HCT116 (cell line): ENCODE data around the gene NFATC3. TPM values are rescaled to one million over a fixed set of nuclear protein-coding genes. Genes with fewer than 3 reads are reported as not detected.

Experiments
- ATAC-seq: fragments of 200-7000 bp; cut with Tn5 transposase; 2 replicates; pipeline ENCODE4 v1.9.1; 2020; ENCODE audit warnings: mild to moderate bottlenecking, moderate library complexity
- BruUV-seq: library from RNA; stranded (reverse); fragments of 400-500 nt; replicated peaks from 2 replicates; lab custom pipeline; 2021; lab: Mats Ljungman, UMichigan
- CTCF ChIA-PET: fragments of 300-600 bp; sonication (Branson Sonifier 250); formaldehyde crosslinking; loops from one replicate; lab custom pipeline; 2021; ENCODE audit warnings: antibody characterized with exemption; lab: Charles Lee
- POLR2A ChIA-PET: fragments of 300-600, 350-600 bp; sonication (Branson Sonifier 250); formaldehyde crosslinking; loops from one replicate; lab custom pipeline; 2021; ENCODE audit warnings: antibody characterized with exemption; lab: Charles Lee
- RAD21 ChIA-PET, 2 experiments: fragments of 300-600 bp; sonication (Branson Sonifier 250); formaldehyde crosslinking; loops; one replicate each; lab custom pipeline; 2023; ENCODE audit warnings: low total read pairs in 2 of 2; ENCODE audit not compliant: uncharacterized antibody in 2 of 2, unreplicated experiment in 2 of 2, low non-redundant PET in 1 of 2; lab: Charles Lee
- DNase-seq: peaks from one replicate; pipeline ENCODE4 v3.0.0-alpha.2; 2010; ENCODE audit warnings: low read depth, low spot score
- H2AFZ ChIP-seq: fragments of 200-600 bp; shearing (Covaris generic), sonication (generic); 2 replicates; pipeline ENCODE4 v1.6.1; 2017; ENCODE audit warnings: low read depth, mixed run types, mixed read lengths, antibody characterized with exemption, low read length; ENCODE audit not compliant: poor library complexity, severe bottlenecking
- H3K27ac ChIP-seq: 2 replicates; pipeline ENCODE4 v1.5.1; 2012; ENCODE audit warnings: low read depth, low read length
- H3K27me3 ChIP-seq: fragments of 200-600 bp; sonication (generic); 2 replicates; pipeline ENCODE4 v1.6.1; 2016; ENCODE audit warnings: mixed run types, low read length, mixed read lengths; ENCODE audit not compliant: insufficient read depth
- H3K36me3 ChIP-seq, 2 experiments: fragments of 200-500 bp in 1 of 2; fragments of 200-600 bp in 1 of 2; sonication (Bioruptor generic) in 1 of 2; sonication (generic) in 1 of 2; 2 replicates each; pipeline versions ENCODE4 v1.5.1 to v1.6.1; 2014 to 2016; ENCODE audit warnings: low read length in 2 of 2, inconsistent platforms in 1 of 2, mixed read lengths in 1 of 2, mixed run types in 1 of 2; ENCODE audit not compliant: insufficient read depth in 2 of 2, control insufficient read depth in 1 of 2
- H3K4me1 ChIP-seq, 2 experiments: fragments of 200-600 bp in 1 of 2; sonication (generic) in 1 of 2; 2 replicates each; pipeline versions ENCODE4 v1.5.1 to v1.6.1; 2012 to 2017; ENCODE audit warnings: low read length in 2 of 2, inconsistent platforms in 1 of 2, mild to moderate bottlenecking in 1 of 2, mixed read lengths in 1 of 2, mixed run types in 1 of 2, moderate library complexity in 1 of 2; ENCODE audit not compliant: insufficient read depth in 2 of 2, control insufficient read depth in 1 of 2
- H3K4me2 ChIP-seq: fragments of 200-600 bp; sonication (generic); 2 replicates; pipeline ENCODE4 v1.6.1; 2017; ENCODE audit warnings: mixed run types, low read length, mixed read lengths
- H3K4me3 ChIP-seq, 2 experiments: fragments of 200-600 bp in 1 of 2; sonication (generic) in 1 of 2; replicated peaks in 1 of 2; 2 replicates each; pipeline ENCODE4 v1.5.1; 2011 to 2016; ENCODE audit warnings: low read length in 2 of 2, control low read depth in 1 of 2, low read depth in 1 of 2, mild to moderate bottlenecking in 1 of 2, mixed read lengths in 1 of 2, mixed run types in 1 of 2
- H3K79me2 ChIP-seq: fragments of 200-600 bp; sonication (generic); 2 replicates; pipeline ENCODE4 v1.6.1; 2017; ENCODE audit warnings: mild to moderate bottlenecking, mixed run types, low read length, moderate library complexity, mixed read lengths; ENCODE audit not compliant: insufficient read depth
- H3K9ac ChIP-seq: fragments of 200-600 bp; sonication (generic); 2 replicates; pipeline ENCODE4 v1.6.1; 2016; ENCODE audit warnings: low read length, mixed read lengths
- H3K9me2 ChIP-seq: fragments of 200-600 bp; sonication (generic), shearing (Covaris generic); 2 replicates; pipeline ENCODE4 v1.6.1; 2017; ENCODE audit warnings: mixed run types, mild to moderate bottlenecking, moderate library complexity; ENCODE audit not compliant: insufficient read depth
- H3K9me3 ChIP-seq, 2 experiments: fragments of 200-500 bp in 1 of 2; fragments of 200-600 bp in 1 of 2; sonication (Bioruptor generic) in 1 of 2; sonication (generic) in 1 of 2; 2 replicates each; pipeline ENCODE4 v1.6.1; 2014 to 2017; ENCODE audit warnings: low read length in 2 of 2, mixed read lengths in 2 of 2, inconsistent platforms in 1 of 2, low read depth in 1 of 2, mild to moderate bottlenecking in 1 of 2, mixed run types in 1 of 2, moderate library complexity in 1 of 2; ENCODE audit not compliant: control insufficient read depth in 1 of 2, insufficient read depth in 1 of 2
- H4K20me1 ChIP-seq: fragments of 200-600 bp; sonication (generic), shearing (Covaris generic); 2 replicates; pipeline ENCODE4 v1.6.1; 2017; ENCODE audit warnings: mixed run types, mild to moderate bottlenecking, moderate library complexity; ENCODE audit not compliant: insufficient read depth
- EZH2 ChIP-seq: fragments of 200-600 bp; sonication (generic); IDR thresholded peaks from 2 replicates; pipeline ENCODE4 v1.6.1; 2017; ENCODE audit warnings: antibody characterized with exemption, mixed run types
- POLR2A ChIP-seq: IDR thresholded peaks from 2 replicates; pipeline ENCODE4 v1.7.0; 2011; ENCODE audit warnings: borderline replicate concordance; ENCODE audit not compliant: insufficient read depth, insufficient read length; ENCODE audit errors: extremely low read depth
- POLR2AphosphoS5 ChIP-seq: IDR thresholded peaks from 2 replicates; pipeline ENCODE4 v1.6.1; 2011; ENCODE audit warnings: mild to moderate bottlenecking, low read depth, low read length, moderate library complexity
- SRF ChIP-seq: IDR thresholded peaks from 2 replicates; pipeline ENCODE4 v1.6.1; 2012; ENCODE audit warnings: low read depth
- intact Hi-C: fragments of 100-400 bp; cut with micrococcal nuclease; formaldehyde crosslinking; loops from 2 replicates; pipeline ENCODE4 v1.10.0; 2022
- total RNA-seq: library from RNA; stranded (reverse); gene quantifications from one replicate; pipeline ENCODE4 v1.2.1, GENCODE V29; 2021; ENCODE audit not compliant: unreplicated experiment
- TF ChIP-seq, protein P1 (sequence below): IDR thresholded peaks from 2 replicates; pipeline ENCODE4 v1.6.1; 2011; ENCODE audit warnings: mild to moderate bottlenecking, low read length, moderate library complexity; ENCODE audit not compliant: insufficient replicate concordance; ENCODE audit errors: extremely low read depth
- TF ChIP-seq, protein P2 (sequence below), 3 experiments: fragments of 200-600 bp in 1 of 3; sonication (generic) in 1 of 3; IDR thresholded peaks in 2 of 3; conservative IDR thresholded peaks in 1 of 3; 2 replicates each; pipeline ENCODE4 v1.5.1; 2012 to 2017; ENCODE audit warnings: low read depth in 2 of 3, low read length in 2 of 3, antibody characterized with exemption in 1 of 3, borderline replicate concordance in 1 of 3, control low read depth in 1 of 3, mild to moderate bottlenecking in 1 of 3, mixed read lengths in 1 of 3, mixed run types in 1 of 3, moderate library complexity in 1 of 3; ENCODE audit not compliant: insufficient read depth in 1 of 3

NFATC3 gene
- total RNA-seq, 1 experiment from 2014 or later, result 25.6 TPM

DNA sequence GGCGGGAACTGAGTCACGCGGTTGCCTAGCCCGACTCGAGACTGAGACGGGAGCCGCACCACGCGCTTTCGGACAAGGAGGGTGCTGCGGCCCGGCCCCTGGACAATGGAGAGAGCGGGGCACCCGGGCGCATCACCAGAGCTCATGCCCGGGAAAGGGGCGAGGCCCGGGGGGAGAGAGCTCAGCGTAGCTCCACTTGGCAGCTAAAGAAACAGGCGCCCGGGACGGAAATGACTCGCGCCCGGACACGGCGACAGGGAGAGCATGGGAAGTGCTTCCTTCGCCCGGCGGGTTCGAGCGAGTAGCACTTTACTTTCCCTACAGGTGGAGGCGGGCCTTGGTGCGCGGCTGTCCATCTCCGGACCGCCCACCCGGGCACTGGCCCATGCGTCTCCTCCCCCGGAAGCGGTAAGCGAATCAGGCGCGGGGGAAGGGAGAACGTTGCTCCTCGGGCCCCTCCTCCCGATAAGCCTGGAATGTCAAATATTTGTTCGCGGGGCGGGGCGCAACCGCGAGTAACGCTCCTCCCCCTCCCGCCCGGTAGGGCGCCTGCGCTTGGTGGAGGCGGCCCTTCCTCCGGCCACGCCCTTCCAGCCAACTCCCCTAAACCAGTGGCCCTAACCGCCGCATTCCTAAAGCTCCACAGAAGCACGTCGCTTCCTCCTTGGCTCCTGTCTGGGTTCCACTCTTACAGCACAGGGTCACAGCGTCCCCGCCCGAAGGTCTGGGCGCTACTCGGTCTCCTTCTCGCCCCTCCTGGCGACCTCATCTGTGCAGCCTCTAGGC lies 152.3 kb downstream of the NFATC3 start:
- BruUV-seq, result no TSS peak
- H3K4me2 ChIP-seq, result peak overlapping the region; percentile 97
- TF ChIP-seq EZH2 (no peak), POLR2A (peak; percentile 94), SRF (no peak), POLR2AphosphoS5 (peak; percentile 99)
- TF ChIP-seq, protein P1, sequence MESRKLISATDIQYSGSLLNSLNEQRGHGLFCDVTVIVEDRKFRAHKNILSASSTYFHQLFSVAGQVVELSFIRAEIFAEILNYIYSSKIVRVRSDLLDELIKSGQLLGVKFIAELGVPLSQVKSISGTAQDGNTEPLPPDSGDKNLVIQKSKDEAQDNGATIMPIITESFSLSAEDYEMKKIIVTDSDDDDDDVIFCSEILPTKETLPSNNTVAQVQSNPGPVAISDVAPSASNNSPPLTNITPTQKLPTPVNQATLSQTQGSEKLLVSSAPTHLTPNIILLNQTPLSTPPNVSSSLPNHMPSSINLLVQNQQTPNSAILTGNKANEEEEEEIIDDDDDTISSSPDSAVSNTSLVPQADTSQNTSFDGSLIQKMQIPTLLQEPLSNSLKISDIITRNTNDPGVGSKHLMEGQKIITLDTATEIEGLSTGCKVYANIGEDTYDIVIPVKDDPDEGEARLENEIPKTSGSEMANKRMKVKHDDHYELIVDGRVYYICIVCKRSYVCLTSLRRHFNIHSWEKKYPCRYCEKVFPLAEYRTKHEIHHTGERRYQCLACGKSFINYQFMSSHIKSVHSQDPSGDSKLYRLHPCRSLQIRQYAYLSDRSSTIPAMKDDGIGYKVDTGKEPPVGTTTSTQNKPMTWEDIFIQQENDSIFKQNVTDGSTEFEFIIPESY, result peak; percentile 7
- TF ChIP-seq, protein P2, sequence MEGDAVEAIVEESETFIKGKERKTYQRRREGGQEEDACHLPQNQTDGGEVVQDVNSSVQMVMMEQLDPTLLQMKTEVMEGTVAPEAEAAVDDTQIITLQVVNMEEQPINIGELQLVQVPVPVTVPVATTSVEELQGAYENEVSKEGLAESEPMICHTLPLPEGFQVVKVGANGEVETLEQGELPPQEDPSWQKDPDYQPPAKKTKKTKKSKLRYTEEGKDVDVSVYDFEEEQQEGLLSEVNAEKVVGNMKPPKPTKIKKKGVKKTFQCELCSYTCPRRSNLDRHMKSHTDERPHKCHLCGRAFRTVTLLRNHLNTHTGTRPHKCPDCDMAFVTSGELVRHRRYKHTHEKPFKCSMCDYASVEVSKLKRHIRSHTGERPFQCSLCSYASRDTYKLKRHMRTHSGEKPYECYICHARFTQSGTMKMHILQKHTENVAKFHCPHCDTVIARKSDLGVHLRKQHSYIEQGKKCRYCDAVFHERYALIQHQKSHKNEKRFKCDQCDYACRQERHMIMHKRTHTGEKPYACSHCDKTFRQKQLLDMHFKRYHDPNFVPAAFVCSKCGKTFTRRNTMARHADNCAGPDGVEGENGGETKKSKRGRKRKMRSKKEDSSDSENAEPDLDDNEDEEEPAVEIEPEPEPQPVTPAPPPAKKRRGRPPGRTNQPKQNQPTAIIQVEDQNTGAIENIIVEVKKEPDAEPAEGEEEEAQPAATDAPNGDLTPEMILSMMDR (IDR thresholded peaks at IDR 0.05 in 2 of 3, conservative IDR thresholded peaks at IDR 0.05 in 1 of 3; ENCODE audit: borderline replicate concordance in 1 of 3, insufficient read depth in 1 of 3, low read depth in 2 of 3, low read length in 2 of 3), result no peak
- ChIA-PET RAD21 (no interaction called here), CTCF (interaction anchor here (0.7 to 4.3 kb wide), 4 partner anchors 10 to 144 kb away, joined by 4 to 14 read pairs (median 4); partner anchors contain the start of gene SLC7A6), POLR2A (interaction anchor here (0.7 to 1.4 kb wide), 5 partner anchors 8 to 48 kb away, joined by 3 to 4 read pairs (median 3); partner anchors contain the start of gene PLA2G15)
- H3K27ac ChIP-seq, result peak overlapping the region; percentile 86
- H3K79me2 ChIP-seq, result peaks cover 37% of the 10 kb centered on the region
- DNase-seq (peak; percentile 96), ATAC-seq (peak; percentile 77)
- no peaks in the 10 kb centered on the region for H3K27me3 ChIP-seq
- H4K20me1 ChIP-seq, result peaks cover 4% of the 10 kb centered on the region; the same call in 1 of the 2 replicates
- intact Hi-C loops, result loop anchor here (10.0 kb wide), 1 partner anchor 713 kb away; the partner anchor contains the start of gene RIPOR1
- no peak overlapping the region for H2AFZ ChIP-seq
- peak overlapping the region; percentile 56 to 88 for H3K4me3 ChIP-seq
- peaks cover 3 to 8% of the 10 kb centered on the region in 2 experiments; a peak in 2 of 4 replicates for H3K36me3 ChIP-seq
- H3K9ac ChIP-seq, result peak overlapping the region; percentile 98
- H3K9me2 ChIP-seq, result no peaks in the 10 kb centered on the region
- H3K9me3 ChIP-seq, result no peaks in the 10 kb centered on the region
- H3K4me1 ChIP-seq, result peaks cover 29 to 47% of the 10 kb centered on the region in 2 experiments
